Ecto neural progenitor cell (in vitro differentiated cells): ENCODE measurements around the gene SLC17A7.
A peak's percentile ranks its signal among the peaks of the same experiment; 100 is the strongest.
"Not testable (repeated sequence)": the region's sequence is repeated elsewhere in the genome, so short reads cannot be mapped to it uniquely, and the experiment has no call there.

Experiments
- DNase-seq: peaks from one replicate; pipeline ENCODE4 v3.0.0-alpha.2; 2018; ENCODE audit warnings: low spot score

Gene SLC17A7

DNA sequence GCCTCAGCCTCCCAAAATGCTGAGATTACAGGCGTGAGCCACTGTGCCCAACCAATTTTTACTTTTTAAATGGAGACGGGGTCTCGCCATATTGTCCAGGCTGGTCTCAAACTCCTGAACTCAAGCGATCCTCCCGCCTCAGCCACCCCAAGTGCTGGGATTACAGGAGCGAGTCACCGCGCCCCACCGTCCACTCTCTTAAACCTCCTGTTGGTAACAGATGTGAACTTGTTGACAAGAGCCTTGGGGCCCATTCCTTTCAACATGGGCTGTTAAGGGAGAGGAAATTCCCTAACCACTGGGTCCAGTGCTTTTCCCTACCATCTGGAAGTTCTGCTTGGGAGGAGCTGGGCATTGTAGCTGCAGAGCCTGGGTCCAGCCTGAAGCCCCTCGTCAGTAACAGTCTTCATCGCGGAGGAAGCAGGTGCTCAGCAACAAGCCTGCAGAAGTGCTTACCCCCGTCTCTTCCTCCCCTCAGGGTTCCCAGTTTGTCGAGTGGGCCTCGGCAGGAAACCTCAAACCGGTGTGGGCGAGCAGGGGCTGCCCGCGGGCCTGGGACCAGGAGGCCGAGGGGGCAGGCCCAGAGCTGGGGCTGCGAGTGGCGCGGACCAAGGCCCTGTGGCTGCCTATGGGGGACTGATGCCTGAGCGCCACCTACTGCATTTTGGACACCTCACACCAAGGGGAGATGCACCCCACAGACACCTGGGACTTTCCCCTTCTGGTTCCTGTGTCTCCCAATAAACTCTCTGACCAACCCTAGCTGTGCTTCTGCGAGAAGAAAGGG is 28.7 kb upstream of the SLC17A7 start:
- DNase-seq, result no peak

DNA sequence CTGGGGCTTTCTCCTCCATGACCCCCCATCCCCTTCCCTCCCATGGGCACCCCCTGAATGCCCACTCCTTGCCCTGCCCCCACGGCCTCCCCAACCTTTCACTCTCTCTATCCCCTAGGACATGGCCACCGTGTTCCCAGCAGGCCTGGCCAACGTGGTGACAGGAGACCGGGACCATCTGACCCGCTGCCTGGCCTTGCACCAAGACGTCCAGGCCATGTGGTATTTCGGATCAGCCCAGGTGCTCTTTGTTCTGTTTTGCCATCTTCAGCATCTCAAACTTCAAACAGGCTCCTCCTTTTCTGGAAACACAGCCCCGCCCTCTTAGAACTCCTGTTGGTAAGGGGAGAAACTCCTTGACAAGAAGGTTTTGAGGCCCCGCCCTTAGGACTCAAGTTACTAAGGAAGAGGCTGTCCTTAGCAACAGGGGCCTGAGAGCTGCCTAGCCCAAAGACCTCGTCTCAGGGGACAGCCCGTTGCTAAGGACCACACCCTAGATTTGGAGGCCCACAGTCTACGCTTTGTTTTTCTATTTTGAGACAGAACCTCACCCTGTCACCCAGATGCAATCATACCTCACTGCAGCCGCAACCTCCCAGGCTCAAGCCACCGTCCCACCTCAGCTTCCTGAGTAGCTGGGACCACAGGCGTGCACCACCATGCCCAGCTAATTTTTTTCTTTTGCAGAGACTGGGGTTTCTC is 27.6 kb upstream of the SLC17A7 start:
- DNase-seq, result peak; percentile 71

GRCh38 chr19:49468199-49468598 is 26.9 kb upstream of the SLC17A7 start:
- DNase-seq, result no peak

- DNase-seq, result no peak
Observed at GRCh38 chr19:49465371-49465770, 24.0 kb upstream of the SLC17A7 start.

DNA sequence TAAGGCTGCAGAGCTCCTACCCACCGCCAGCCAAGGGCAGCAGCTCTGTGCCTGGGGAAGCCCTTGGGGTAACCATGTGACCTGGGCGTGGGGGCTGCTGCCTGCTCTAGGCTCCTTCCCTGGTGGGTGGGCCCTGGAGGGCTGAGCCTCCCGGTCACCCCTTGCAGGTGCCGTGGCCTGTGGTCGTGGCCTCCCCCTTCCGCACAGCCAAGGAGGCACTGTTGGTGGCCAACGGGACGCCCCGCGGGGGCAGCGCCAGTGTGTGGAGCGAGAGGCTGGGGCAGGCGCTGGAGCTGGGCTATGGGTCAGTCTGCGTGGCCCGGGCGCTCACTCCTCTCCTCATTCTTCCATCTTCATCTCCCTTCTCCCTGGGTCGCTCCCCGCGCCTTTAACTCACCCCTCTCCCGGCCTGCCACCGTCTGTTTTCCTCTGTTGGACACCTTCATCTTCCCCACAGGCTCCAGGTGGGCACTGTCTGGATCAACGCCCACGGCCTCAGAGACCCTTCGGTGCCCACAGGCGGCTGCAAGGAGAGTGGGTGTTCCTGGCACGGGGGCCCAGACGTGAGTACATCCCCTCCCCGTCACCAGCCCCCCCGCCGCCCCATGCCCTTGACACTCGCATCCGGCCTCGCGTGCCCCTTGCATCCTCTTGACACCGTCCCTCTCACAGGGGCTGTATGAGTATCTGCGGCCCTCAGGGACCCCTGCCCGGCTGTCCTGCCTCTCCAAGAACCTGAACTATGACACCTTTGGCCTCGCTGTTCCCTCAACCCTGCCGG is 22.8 kb upstream of the SLC17A7 start:
- DNase-seq, result no peak

DNA sequence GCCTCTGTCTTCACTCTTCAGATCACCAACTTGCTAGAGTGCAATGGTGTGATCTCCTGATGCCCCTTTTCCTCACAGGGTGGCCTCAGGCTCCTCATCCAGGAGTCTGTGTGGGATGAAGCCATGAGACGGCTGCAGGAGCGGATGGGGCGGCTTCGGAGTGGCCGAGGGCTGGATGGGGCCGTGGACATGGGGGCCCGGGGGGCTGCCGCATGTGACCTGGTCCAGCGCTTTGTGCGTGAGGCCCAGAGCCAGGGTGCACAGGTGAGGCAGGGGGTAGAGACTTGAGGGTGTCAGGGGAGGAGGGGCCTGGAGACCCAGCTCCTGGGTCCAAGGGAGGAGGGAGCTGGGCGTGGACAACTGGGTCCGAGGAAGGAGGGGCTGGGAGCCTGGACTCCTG is 21.2 kb upstream of the SLC17A7 start:
- no peak for DNase-seq

DNA sequence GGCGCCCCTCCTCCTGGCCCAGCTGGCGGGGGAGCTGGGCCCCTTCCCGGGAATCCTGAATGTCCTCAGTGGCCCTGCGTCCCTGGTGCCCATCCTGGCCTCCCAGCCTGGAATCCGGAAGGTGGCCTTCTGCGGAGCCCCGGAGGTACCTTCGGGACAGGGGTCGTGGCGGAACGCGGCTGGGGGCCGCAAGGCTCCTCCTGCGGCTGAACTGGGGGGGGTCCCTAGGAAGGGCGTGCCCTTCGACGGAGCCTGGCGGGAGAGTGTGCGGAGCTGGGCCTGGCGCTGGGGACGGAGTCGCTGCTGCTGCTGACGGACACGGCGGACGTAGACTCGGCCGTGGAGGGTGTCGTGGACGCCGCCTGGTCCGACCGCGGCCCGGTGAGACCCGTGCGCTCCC is 20.3 kb upstream of the SLC17A7 start:
- DNase-seq, result no peak

DNA sequence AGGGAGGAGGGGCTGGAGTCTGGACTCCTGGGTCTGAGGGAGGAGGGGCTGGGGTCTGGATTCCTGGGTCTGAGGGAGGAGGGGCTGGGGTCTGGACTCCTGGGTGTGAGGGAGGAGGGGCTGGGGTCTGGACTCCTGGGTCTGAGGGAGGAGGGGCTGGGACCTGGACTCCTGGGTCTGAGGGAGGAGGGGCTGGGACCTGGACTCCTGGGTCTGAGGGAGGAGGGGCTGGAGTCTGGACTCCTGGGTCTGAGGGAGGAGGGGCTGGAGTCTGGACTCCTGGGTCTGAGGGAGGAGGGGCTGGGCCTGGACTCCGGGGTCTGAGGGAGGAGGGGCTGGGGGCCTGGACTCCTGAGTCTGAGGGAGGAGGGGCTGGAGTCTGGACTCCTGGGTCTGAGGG is 19.8 kb upstream of the SLC17A7 start:
- DNase-seq, result not testable (repeated sequence)

DNA sequence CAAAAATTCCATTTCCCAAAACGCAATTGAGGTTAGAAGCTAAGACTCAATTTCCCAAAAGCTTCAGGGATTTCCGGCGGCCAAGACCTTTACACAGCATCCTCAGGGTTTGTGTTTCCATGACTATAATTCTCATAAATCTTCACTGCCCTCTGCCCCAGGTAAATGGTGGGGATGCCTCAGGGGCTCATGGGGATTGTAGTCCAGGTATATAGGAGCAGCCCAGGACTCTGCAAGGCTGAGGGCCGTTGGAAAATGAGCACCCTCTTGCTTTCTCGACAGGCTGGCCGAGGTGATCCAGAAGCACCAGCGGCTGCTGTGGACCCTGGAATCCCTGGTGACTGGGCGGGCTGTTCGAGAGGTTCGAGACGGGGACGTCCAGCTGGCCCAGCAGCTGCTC is 18.1 kb upstream of the SLC17A7 start:
- no peak for DNase-seq

GRCh38 chr19:49458567-49458903 is 17.2 kb upstream of the SLC17A7 start:
- no peak for DNase-seq

GRCh38 chr19:49456326-49456725 is 15.0 kb upstream of the SLC17A7 start:
- DNase-seq, result no peak

- DNase-seq, result no peak
Observed at GRCh38 chr19:49455773-49456172, 14.4 kb upstream of the SLC17A7 start.

DNA sequence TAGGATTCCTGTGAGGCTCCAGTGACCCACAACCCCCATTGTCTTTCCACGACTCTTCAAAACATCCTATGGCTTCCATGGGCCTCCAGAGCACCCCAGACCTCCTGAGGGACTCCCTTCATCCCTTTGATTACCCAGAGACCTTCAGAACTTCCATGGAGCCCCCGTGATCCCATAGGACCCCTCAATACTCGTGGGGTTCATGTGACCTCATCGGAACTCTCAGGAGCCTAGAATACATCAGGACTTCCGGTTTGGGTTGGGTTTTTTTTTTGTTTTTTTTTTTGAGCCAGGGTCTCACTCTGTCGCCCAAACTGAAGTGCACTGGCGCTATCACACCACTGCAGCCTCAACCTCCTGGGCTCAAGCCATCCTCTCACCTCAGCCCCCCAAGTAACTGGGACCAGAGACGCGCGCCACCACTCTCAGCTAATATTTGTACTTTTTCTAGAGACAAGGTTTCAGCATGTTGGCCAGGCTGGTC is 12.5 kb upstream of the SLC17A7 start:
- DNase-seq, result no peak

- peak; percentile 100 for DNase-seq
Observed at GRCh38 chr19:49453013-49453756, 11.9 kb upstream of the SLC17A7 start, which contains the start of gene ALDH16A1. Gene ALDH16A1, plus strand, starts transcription at chr19:49453225. Its CDS starts 107 bp downstream, at chr19:49453332.

DNA sequence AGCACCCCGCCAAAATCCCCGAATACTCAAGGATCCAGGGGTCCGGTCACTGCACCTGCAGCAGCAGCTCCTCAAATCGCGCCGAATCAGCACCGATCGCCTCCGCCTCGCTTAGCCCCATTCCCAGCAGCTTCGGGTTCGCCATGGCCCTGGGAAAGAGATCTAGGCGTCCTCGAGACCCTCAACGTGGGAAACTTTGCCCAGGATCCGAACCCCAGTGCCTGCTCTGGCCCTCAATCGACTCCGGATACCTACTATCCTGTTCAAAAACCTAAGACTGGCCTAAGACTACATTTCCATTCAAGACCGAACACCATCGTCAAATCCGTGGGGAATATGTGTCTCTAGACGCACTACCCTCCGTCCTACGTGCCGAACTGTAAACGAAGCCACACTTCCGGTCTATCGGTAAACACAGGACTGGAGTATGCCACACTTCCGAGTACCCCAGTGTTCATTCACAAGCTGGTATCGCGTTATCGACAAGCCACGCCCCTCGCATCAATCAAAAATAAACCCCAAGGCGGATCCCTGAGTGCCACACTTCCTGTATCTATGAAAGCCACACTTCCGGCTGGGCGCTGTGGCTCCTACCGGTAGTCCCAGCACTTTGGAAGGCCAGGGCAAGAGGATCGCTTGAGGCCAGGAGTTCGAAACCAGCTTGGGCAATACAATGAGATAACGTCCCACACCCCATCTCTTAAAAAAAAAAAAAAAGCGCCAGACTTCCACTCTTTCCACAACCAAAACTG is 10.3 kb upstream of the SLC17A7 start, which contains the start of gene PIH1D1:
TSS of gene PIH1D1 (minus strand) at position 385 of the 752 bp plus-strand sequence. CDS start at position 145, 240 bp downstream.
- DNase-seq, result peak; percentile 95

GRCh38 chr19:49450405-49450804 is 9.1 kb upstream of the SLC17A7 start:
- DNase-seq, result no peak

DNA sequence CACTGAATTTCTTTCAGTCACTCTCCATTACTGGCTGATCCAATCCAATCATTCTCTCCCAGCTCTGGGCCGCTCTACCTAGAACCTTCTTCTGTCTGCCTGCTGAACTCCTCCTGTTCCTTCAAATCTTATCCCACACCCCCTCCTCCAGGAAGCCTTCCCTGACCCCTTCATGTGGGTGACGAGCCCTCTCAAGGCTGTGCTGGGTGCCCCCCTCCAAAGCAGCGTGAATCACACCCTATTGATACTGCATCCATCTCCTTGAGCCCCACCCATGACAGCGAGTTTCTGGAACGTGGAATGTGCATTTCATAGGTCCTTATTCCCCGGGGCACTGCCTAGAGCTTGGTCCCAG is 7.1 kb upstream of the SLC17A7 start:
- DNase-seq, result no peak

- no peak for DNase-seq
Observed at GRCh38 chr19:49447485-49448431, 6.4 kb upstream of the SLC17A7 start.

GRCh38 chr19:49445997-49446396 is 4.7 kb upstream of the SLC17A7 start:
- no peak for DNase-seq

GRCh38 chr19:49444100-49444700 is 2.9 kb upstream of the SLC17A7 start:
- DNase-seq, result not testable (repeated sequence)
